H1 (cell line): ENCODE data around the gene CLN3. TPM values are rescaled to one million over a fixed set of nuclear protein-coding genes. Genes with fewer than 3 reads are reported as not detected.

Experiments used
- CTCF ChIA-PET: fragments of 300-600 bp; sonication (Branson Sonifier 250); formaldehyde crosslinking; loops from one replicate; lab custom pipeline; 2021; ENCODE audit not compliant: partially characterized antibody; lab: Charles Lee
- POLR2A ChIA-PET: fragments of 300-600 bp; sonication (Branson Sonifier 250); formaldehyde crosslinking; loops from one replicate; lab custom pipeline; 2021; ENCODE audit warnings: inconsistent platforms; ENCODE audit not compliant: partially characterized antibody; lab: Charles Lee
- DNase-seq, 2 experiments: peaks; one replicate each; pipeline versions ENCODE4 v3.0.0 to v3.0.0-alpha.2; 2010 to 2022; ENCODE audit warnings: low spot score in 2 of 2, low read depth in 1 of 2, mixed read lengths in 1 of 2
- FAIRE-seq: peaks from 2 replicates; lab custom pipeline; 2011; peaks lifted over from hg19 to GRCh38; lab: Jason Lieb, UNC
- H2AFZ ChIP-seq: 2 replicates; pipeline ENCODE4 v1.8.1; 2012; ENCODE audit warnings: low read length, inconsistent platforms
- H2AK5ac ChIP-seq: 2 replicates; pipeline ENCODE4 v1.6.1; 2013; ENCODE audit warnings: low read depth, low read length
- H2BK120ac ChIP-seq: replicated peaks from 2 replicates; pipeline ENCODE3; 2013; ENCODE audit warnings: low read depth, low read length, inconsistent platforms
- H2BK12ac ChIP-seq: 2 replicates; pipeline ENCODE4 v1.6.1; 2013; ENCODE audit warnings: low read depth, low read length
- H2BK15ac ChIP-seq: 2 replicates; pipeline ENCODE4 v1.6.1; 2013; ENCODE audit warnings: low read length
- H2BK20ac ChIP-seq: 2 replicates; pipeline ENCODE4 v1.6.1; 2013; ENCODE audit warnings: low read length
- H2BK5ac ChIP-seq: 2 replicates; pipeline ENCODE4 v1.6.1; 2013; ENCODE audit warnings: low read depth, low read length
- H3K14ac ChIP-seq: 2 replicates; pipeline ENCODE4 v1.6.1; 2013; ENCODE audit warnings: inconsistent platforms; ENCODE audit not compliant: insufficient read length
- H3K18ac ChIP-seq: 2 replicates; pipeline ENCODE4 v1.6.1; 2013; ENCODE audit warnings: low read length; ENCODE audit errors: extremely low read depth
- H3K23ac ChIP-seq: 2 replicates; pipeline ENCODE4 v1.6.1; 2013; ENCODE audit warnings: inconsistent platforms; ENCODE audit not compliant: insufficient read length
- H3K23me2 ChIP-seq: 2 replicates; pipeline ENCODE4 v1.6.1; 2013; ENCODE audit warnings: low read depth, low read length
- H3K27ac ChIP-seq: 2 replicates; pipeline ENCODE4 v1.6.1; 2011; ENCODE audit warnings: low read depth, low read length, inconsistent platforms
- H3K27me3 ChIP-seq, 4 experiments: replicated peaks in 1 of 4; 1 replicate in 1 of 4; 2 replicates in 3 of 4; pipeline versions ENCODE4 v1.6.1 to v1.8.1; 2011 to 2013; ENCODE audit warnings: low read length in 3 of 4, mild to moderate bottlenecking in 3 of 4, inconsistent platforms in 2 of 4, mixed read lengths in 2 of 4, moderate library complexity in 1 of 4; ENCODE audit not compliant: control insufficient read depth in 3 of 4, insufficient read depth in 3 of 4; ENCODE audit errors: extremely low read depth in 1 of 4
- H3K36me3 ChIP-seq, 4 experiments: 2 replicates each; pipeline versions ENCODE4 v1.6.1 to v1.8.1; 2011 to 2013; ENCODE audit warnings: mild to moderate bottlenecking in 4 of 4, low read length in 3 of 4, moderate library complexity in 2 of 4, control low read depth in 1 of 4, inconsistent platforms in 1 of 4; ENCODE audit not compliant: insufficient read depth in 4 of 4, control insufficient read depth in 2 of 4
- H3K4ac ChIP-seq: replicated peaks from 2 replicates; pipeline ENCODE3; 2013; ENCODE audit warnings: low read length, low read depth, mixed read lengths, inconsistent platforms; ENCODE audit not compliant: insufficient read length
- H3K4me1 ChIP-seq, 4 experiments: replicated peaks in 1 of 4; 1 replicate in 1 of 4; 2 replicates in 3 of 4; pipeline versions ENCODE4 v1.6.1 to v1.8.1; 2011 to 2013; ENCODE audit warnings: low read length in 3 of 4, inconsistent platforms in 2 of 4, mixed read lengths in 1 of 4; ENCODE audit not compliant: insufficient read depth in 4 of 4, control insufficient read depth in 3 of 4
- H3K4me2 ChIP-seq, 2 experiments: 2 replicates each; pipeline versions ENCODE4 v1.6.1 to v1.8.1; 2011 to 2013; ENCODE audit warnings: low read depth in 2 of 2, low read length in 2 of 2, control low read depth in 1 of 2, inconsistent platforms in 1 of 2, mild to moderate bottlenecking in 1 of 2; ENCODE audit not compliant: insufficient read depth in 1 of 2
- H3K4me3 ChIP-seq, 4 experiments: fragments of 200-600, 300-600 bp in 1 of 4; sonication (generic), shearing (Covaris generic), sonication (Bioruptor Twin) in 1 of 4; 2 replicates each; pipeline versions ENCODE4 v1.5.1 to v1.8.1; 2011 to 2016; ENCODE audit warnings: low read length in 4 of 4, low read depth in 3 of 4, control low read depth in 2 of 4, inconsistent platforms in 2 of 4, mild to moderate bottlenecking in 2 of 4, mixed read lengths in 1 of 4, moderate library complexity in 1 of 4; ENCODE audit not compliant: insufficient read depth in 2 of 4; ENCODE audit errors: extremely low read depth in 1 of 4
- H3K56ac ChIP-seq: replicated peaks from 2 replicates; pipeline ENCODE3; 2013; ENCODE audit warnings: low read depth, mild to moderate bottlenecking, mixed read lengths, low read length, inconsistent platforms; ENCODE audit not compliant: insufficient read length
- H3K79me1 ChIP-seq: 2 replicates; pipeline ENCODE4 v1.6.1; 2013; ENCODE audit warnings: low read depth, low read length, control low read depth
- H3K79me2 ChIP-seq, 2 experiments: 2 replicates each; pipeline versions ENCODE4 v1.6.1 to v1.8.1; 2012 to 2013; ENCODE audit warnings: low read length in 2 of 2, mild to moderate bottlenecking in 2 of 2, inconsistent platforms in 1 of 2; ENCODE audit not compliant: insufficient read depth in 2 of 2, control insufficient read depth in 1 of 2
- H3K9ac ChIP-seq, 4 experiments: replicated peaks in 1 of 4; 1 replicate in 1 of 4; 2 replicates in 3 of 4; pipeline versions ENCODE4 v1.6.1 to v1.8.1; 2011 to 2013; ENCODE audit warnings: low read depth in 3 of 4, low read length in 3 of 4, control low read depth in 2 of 4, mild to moderate bottlenecking in 2 of 4, moderate library complexity in 2 of 4, inconsistent platforms in 1 of 4; ENCODE audit errors: extremely low read depth in 1 of 4
- H3K9me3 ChIP-seq, 2 experiments: 2 replicates each; pipeline versions ENCODE4 v1.6.1 to v1.8.1; 2012 to 2013; ENCODE audit warnings: mild to moderate bottlenecking in 2 of 2, moderate library complexity in 2 of 2, control low read depth in 1 of 2, inconsistent platforms in 1 of 2, low read depth in 1 of 2, low read length in 1 of 2, mixed read lengths in 1 of 2; ENCODE audit not compliant: insufficient read depth in 2 of 2
- H4K20me1 ChIP-seq, 2 experiments: replicated peaks in 1 of 2; 2 replicates each; pipeline versions ENCODE3 to v1.8.1; 2011 to 2013; ENCODE audit warnings: inconsistent platforms in 2 of 2, low read length in 2 of 2, mild to moderate bottlenecking in 1 of 2; ENCODE audit not compliant: insufficient read depth in 2 of 2, control insufficient read depth in 1 of 2
- H4K5ac ChIP-seq: 2 replicates; pipeline ENCODE4 v1.6.1; 2013; ENCODE audit warnings: low read length, low read depth, mixed read lengths, inconsistent platforms; ENCODE audit not compliant: insufficient read length
- H4K8ac ChIP-seq: 2 replicates; pipeline ENCODE4 v1.8.0; 2013; ENCODE audit warnings: mild to moderate bottlenecking, moderate library complexity, low read length, inconsistent platforms; ENCODE audit not compliant: insufficient read depth; ENCODE audit errors: extremely low read depth
- H4K91ac ChIP-seq: replicated peaks from 2 replicates; pipeline ENCODE3; 2013; ENCODE audit warnings: low read length, mixed read lengths, inconsistent platforms; ENCODE audit not compliant: insufficient read length
- BACH1 ChIP-seq: IDR thresholded peaks from 2 replicates; pipeline ENCODE4 v1.6.1; 2012; ENCODE audit warnings: low read length, improper control_type of control experiment
- BCL11A ChIP-seq, 2 experiments: IDR thresholded peaks; one replicate each; pipeline ENCODE4 v1.6.1; 2011; ENCODE audit warnings: low read depth in 2 of 2, low read length in 2 of 2, mild to moderate bottlenecking in 2 of 2
- CHD1 ChIP-seq: IDR thresholded peaks from 2 replicates; pipeline ENCODE4 v1.6.1; 2012; ENCODE audit warnings: low read depth, low read length, improper control_type of control experiment
- CREB1 ChIP-seq: IDR thresholded peaks from 2 replicates; pipeline ENCODE4 v1.6.1; 2012; ENCODE audit warnings: inconsistent platforms
- EZH2 ChIP-seq: fragments of 200-600 bp; sonication (generic); IDR thresholded peaks from 2 replicates; pipeline ENCODE4 v1.7.1; 2012; ENCODE audit warnings: low read depth, mild to moderate bottlenecking, moderate library complexity, low read length, inconsistent platforms; ENCODE audit not compliant: severe bottlenecking
- GABPA ChIP-seq: IDR thresholded peaks from 2 replicates; pipeline ENCODE4 v1.6.1; 2011; ENCODE audit warnings: mild to moderate bottlenecking, low read length, moderate library complexity, borderline replicate concordance; ENCODE audit not compliant: insufficient read depth
- HDAC6 ChIP-seq: IDR thresholded peaks from one replicate; pipeline ENCODE4 v1.7.1; 2012; ENCODE audit warnings: low read depth, mild to moderate bottlenecking, inconsistent platforms, low read length, moderate library complexity
- JUN ChIP-seq: IDR thresholded peaks from 2 replicates; pipeline ENCODE4 v1.6.1; 2011; ENCODE audit warnings: low read depth, mild to moderate bottlenecking, improper control_type of control experiment, low read length
- NANOG ChIP-seq: IDR thresholded peaks from 2 replicates; pipeline ENCODE4 v1.6.1; 2011; ENCODE audit warnings: low read length, low read depth, mild to moderate bottlenecking, inconsistent platforms; ENCODE audit not compliant: insufficient read depth, poor library complexity, severe bottlenecking
- SP2 ChIP-seq: IDR thresholded peaks from 2 replicates; pipeline ENCODE4 v1.6.1; 2012; ENCODE audit warnings: mild to moderate bottlenecking, low read length, inconsistent platforms
- SRF ChIP-seq: IDR thresholded peaks from 2 replicates; pipeline ENCODE4 v1.6.1; 2011; ENCODE audit warnings: mild to moderate bottlenecking, low read depth, low read length, moderate library complexity
- TAF7 ChIP-seq: optimal IDR thresholded peaks from 2 replicates; pipeline ENCODE3; 2011; ENCODE audit warnings: low read depth, mild to moderate bottlenecking, inconsistent platforms, low read length, moderate library complexity, borderline replicate concordance
- ZNF274 ChIP-seq: IDR thresholded peaks from 2 replicates; pipeline ENCODE4 v1.7.0; 2012; ENCODE audit warnings: low read length, borderline replicate concordance; ENCODE audit errors: extremely low read depth
- WGBS, 2 experiments: shearing (Covaris generic) in 1 of 2; methylation state at CpG; one replicate each; pipeline versions ENCODE4 v1.1.6 to v1.1.7; 2013 to 2015; ENCODE audit warnings: low lambda C conversion rate in 2 of 2, mixed read lengths in 2 of 2, inconsistent platforms in 1 of 2, low coverage in 1 of 2, missing lambda C conversion rate in 1 of 2; ENCODE audit not compliant: insufficient replicate concordance in 2 of 2, insufficient coverage in 1 of 2, insufficient read length in 1 of 2; ENCODE audit errors: extremely low coverage in 1 of 2, missing lambda C conversion rate in 1 of 2; 5-methylcytosine and 5-hydroxymethylcytosine counted together
- polyA plus RNA-seq, 7 experiments: library from polyadenylated mRNA; depleted of rRNA in 3 of 7; stranded (reverse) in 5 of 7; unstranded in 2 of 7; fragments of >200 nt in 5 of 7; fragments of 200-250 nt in 2 of 7; gene quantifications; 1 replicate in 5 of 7; 2 replicates in 1 of 7; 4 replicates in 1 of 7; pipeline versions ENCODE4 v1.2.1 to v1.2.3, GENCODE V29; 2011 to 2013; ENCODE audit warnings: missing spikeins in 2 of 7, mixed read lengths in 2 of 7
- total RNA-seq: library from RNA; stranded (reverse); fragmentation: NEBNext Ultra II Directional; extraction: Animal tissue kit (Norgen Biotek cat#: 25700); gene quantifications from 2 replicates; pipeline ENCODE4 v1.2.1, GENCODE V29; 2021
- TF ChIP-seq, protein P1 (sequence below): IDR thresholded peaks from 2 replicates; pipeline ENCODE4 v1.6.1; 2011; ENCODE audit warnings: low read depth, mild to moderate bottlenecking, low read length; ENCODE audit not compliant: insufficient read depth

The CLN3 gene
- total and polyA plus RNA-seq, 2 of the 8 experiments (the other 6 are each of a cell fraction or from before 2014, with no cell fraction given): 22.9 to 44.3 TPM

DNA sequence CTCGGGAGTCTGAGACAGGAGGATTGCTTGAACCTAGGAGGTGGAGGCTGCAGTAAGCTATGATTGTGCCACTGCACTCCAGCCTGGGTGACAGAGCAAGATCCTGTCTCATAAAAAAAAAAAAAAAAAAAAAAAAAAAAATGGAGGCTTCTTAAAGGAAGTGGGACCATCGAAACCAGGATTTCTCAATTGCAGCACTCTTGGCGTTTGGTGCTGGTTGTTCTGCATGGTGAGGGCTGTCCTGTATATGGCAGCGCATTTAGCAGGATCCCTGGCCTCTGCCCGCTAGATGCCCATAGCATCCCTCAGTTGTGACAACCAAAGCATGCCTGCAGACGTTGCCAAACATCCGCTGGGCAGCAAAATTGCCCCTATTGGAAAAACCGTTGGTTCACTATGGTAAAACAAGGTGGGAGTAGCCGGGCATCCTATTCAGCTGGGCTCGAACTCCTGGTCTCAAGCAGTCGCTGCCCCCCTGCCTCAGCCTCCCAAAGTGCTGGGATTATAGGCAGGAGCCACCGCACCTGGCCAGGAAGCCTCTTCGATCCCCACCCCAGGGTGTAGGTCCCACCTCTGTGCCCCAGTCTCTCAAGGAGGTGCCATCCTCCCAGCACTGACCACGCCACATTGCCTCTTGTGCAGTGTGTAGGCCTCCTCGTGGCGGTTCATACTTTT is 13.2 kb downstream of the CLN3 start:
- H2AK5ac ChIP-seq: no peak overlapping the region
- no peak overlapping the region for H3K18ac ChIP-seq
- H3K36me3 ChIP-seq: peaks cover 0 to 5% (median 1%) of the 10 kb centered on the region in 4 experiments; a peak in 1 of 8 replicates
- H3K27ac ChIP-seq: no peak overlapping the region
- H2BK12ac ChIP-seq: no peak overlapping the region
- H2BK20ac ChIP-seq: no peak overlapping the region
- H3K14ac ChIP-seq: no peak overlapping the region
- H4K91ac ChIP-seq: no peak overlapping the region
- H3K4me2 ChIP-seq: no peak overlapping the region
- H4K5ac ChIP-seq: no peak overlapping the region
- no peak overlapping the region for H3K9ac ChIP-seq
- H2AFZ ChIP-seq: no peak overlapping the region
- H3K23me2 ChIP-seq: no peaks in the 10 kb centered on the region
- H3K27me3 ChIP-seq: no peaks in the 10 kb centered on the region
- no peak overlapping the region for H2BK5ac ChIP-seq
- no peak overlapping the region for H2BK120ac ChIP-seq
- ChIA-PET CTCF (no interaction called here), POLR2A (no interaction called here)
- H4K20me1 ChIP-seq: peaks cover 0 to 5% of the 10 kb centered on the region in 2 experiments
- H3K79me1 ChIP-seq: no peaks in the 10 kb centered on the region
- H4K8ac ChIP-seq: no peak overlapping the region
- FAIRE-seq (no peak), DNase-seq (no peak)
- H2BK15ac ChIP-seq: no peak overlapping the region
- no peak overlapping the region for H3K56ac ChIP-seq
- 90% methylated on average over 15 of the region's 16 CpGs; no CpG with 5 or more reads in 1 of the 2 experiments for WGBS, 2 experiments
- no peaks in the 10 kb centered on the region for H3K4me1 ChIP-seq
- no peak overlapping the region for H3K23ac ChIP-seq
- H3K4me3 ChIP-seq: no peak overlapping the region
- H3K4ac ChIP-seq: no peak overlapping the region
- H3K79me2 ChIP-seq: no peaks in the 10 kb centered on the region
- H3K9me3 ChIP-seq: no peaks in the 10 kb centered on the region
- TF ChIP-seq SRF (no peak), JUN (no peak), GABPA (no peak), SP2 (no peak), TAF7 (no peak), BACH1 (no peak), NANOG (no peak), HDAC6 (no peak), ZNF274 (no peak), EZH2 (no peak), CREB1 (no peak), CHD1 (no peak), BCL11A (IDR thresholded peaks at IDR 0.05; ENCODE audit: low read depth in 2 of 2, low read length in 2 of 2) (no peak)
- TF ChIP-seq, protein P1, sequence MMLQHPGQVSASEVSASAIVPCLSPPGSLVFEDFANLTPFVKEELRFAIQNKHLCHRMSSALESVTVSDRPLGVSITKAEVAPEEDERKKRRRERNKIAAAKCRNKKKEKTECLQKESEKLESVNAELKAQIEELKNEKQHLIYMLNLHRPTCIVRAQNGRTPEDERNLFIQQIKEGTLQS: no peak
